Lower leg skin (tissue), 4 donors: ENCODE measurements around the gene DLGAP1. TPM values are rescaled to one million over a fixed set of nuclear protein-coding genes. Genes with fewer than 3 reads are reported as not detected.

Experiments used
- DNase-seq, 2 donors: peaks; one replicate each; pipeline ENCODE4 v3.0.0-alpha.2; 2019; ENCODE audit warnings: low spot score in 2 of 2
- H3K4me3 ChIP-seq: fragments of 200-600 bp; sonication (generic); 2 replicates; pipeline ENCODE4 v1.5.1; 2017; ENCODE audit warnings: mild to moderate bottlenecking, low read depth; ENCODE audit not compliant: poor library complexity, severe bottlenecking
- POLR2A ChIP-seq, 2 donors: fragments of 450-650 bp; IDR thresholded peaks; one replicate each; pipeline ENCODE4 v1.6.1; 2016 to 2017; ENCODE audit warnings: antibody characterized with exemption in 2 of 2, mild to moderate bottlenecking in 1 of 2, moderate library complexity in 1 of 2
- WGBS, 2 donors: methylation state at CpG; one replicate each; pipeline ENCODE4 v1.1.5; 2018; 5-methylcytosine and 5-hydroxymethylcytosine counted together
- intact Hi-C: fragments of 100-400 bp; cut with DNase I; formaldehyde crosslinking; loops from one replicate; pipeline ENCODE4 v1.15.0; 2023; ENCODE audit warnings: low total_unique reads
- total RNA-seq, 4 donors: library from RNA; depleted of rRNA; stranded (reverse); fragments of >200 nt; gene quantifications; one replicate each; pipeline ENCODE4 v1.1.0, GENCODE V29; 2016
- TF ChIP-seq, protein P1 (sequence below), 3 donors: fragments of 450-650 bp; IDR thresholded peaks; one replicate each; pipeline ENCODE4 v1.5.1; 2016; ENCODE audit warnings: antibody characterized with exemption in 3 of 3, mild to moderate bottlenecking in 3 of 3, moderate library complexity in 2 of 3

DLGAP1 gene
- total RNA-seq, 4 donors from 2014 or later: 0.34 to 1.3 (median 0.82) TPM

DNA sequence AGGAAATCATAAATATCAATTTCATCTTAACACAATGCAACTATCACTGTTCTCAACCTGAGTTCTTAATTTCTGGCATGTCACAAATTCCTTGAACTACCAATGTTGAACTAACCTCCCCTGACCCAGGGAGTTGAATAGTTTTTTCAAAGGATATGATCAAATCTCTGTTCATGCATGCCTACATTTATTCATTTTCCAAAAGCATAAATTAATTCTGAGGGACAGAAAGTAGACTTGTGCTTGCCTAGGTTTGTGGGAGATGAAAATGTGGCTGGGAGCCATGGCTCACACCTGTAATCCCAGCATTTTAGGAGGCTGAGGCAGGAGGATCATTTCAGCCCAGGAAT, 829.4 kb downstream of the DLGAP1 start:
- intact Hi-C loops: no loop called here
- TF ChIP-seq, protein P1, sequence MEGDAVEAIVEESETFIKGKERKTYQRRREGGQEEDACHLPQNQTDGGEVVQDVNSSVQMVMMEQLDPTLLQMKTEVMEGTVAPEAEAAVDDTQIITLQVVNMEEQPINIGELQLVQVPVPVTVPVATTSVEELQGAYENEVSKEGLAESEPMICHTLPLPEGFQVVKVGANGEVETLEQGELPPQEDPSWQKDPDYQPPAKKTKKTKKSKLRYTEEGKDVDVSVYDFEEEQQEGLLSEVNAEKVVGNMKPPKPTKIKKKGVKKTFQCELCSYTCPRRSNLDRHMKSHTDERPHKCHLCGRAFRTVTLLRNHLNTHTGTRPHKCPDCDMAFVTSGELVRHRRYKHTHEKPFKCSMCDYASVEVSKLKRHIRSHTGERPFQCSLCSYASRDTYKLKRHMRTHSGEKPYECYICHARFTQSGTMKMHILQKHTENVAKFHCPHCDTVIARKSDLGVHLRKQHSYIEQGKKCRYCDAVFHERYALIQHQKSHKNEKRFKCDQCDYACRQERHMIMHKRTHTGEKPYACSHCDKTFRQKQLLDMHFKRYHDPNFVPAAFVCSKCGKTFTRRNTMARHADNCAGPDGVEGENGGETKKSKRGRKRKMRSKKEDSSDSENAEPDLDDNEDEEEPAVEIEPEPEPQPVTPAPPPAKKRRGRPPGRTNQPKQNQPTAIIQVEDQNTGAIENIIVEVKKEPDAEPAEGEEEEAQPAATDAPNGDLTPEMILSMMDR (IDR thresholded peaks at IDR 0.05): no peak
- no peak for TF ChIP-seq POLR2A (IDR thresholded peaks at IDR 0.05)
- DNase-seq: no peak
- no peak overlapping the region for H3K4me3 ChIP-seq

DNA sequence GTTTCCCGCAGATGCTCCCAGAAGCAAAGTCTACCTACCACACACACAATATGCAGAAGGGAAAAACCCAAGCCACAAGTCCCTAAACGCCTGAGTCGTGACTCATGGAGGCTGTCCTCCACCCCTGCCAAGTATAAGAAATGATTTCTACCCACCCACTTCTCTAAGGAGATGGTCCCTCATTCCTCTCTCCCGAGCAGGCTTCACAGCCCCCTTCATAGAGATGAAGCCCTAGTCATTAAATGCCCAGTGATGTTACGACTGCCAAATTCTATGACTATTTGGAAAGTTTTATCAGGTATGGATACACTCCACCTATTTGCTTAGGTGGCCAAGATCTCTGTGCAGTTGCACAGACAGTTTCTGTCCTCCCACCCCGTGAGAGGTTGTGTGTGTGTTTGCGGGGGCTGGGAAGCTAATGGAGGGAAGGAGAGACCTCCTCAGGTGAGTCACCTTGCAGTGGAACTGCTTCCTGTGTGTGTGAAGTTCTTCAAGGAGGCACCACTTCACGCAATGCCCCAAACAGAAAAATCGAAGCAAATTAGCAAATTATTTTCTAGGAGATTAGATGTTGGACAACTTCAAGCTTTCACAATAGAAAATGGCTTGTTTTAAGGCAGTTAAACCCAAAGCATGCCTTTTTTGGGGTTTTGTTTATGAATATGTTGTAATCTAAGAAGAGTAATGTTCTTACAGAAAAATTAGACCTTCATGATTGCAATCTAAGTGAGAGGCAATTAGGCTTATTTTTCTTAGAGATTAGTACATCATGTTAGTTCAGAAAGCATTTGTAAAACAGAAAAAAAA, 830.0 kb downstream of the DLGAP1 start:
- intact Hi-C loops: no loop called here
- no peak overlapping the region for H3K4me3 ChIP-seq
- 37 to 42% methylated on average over 9 of the region's 9 CpGs for WGBS, 2 donors
- DNase-seq: no peak
- no peak for TF ChIP-seq POLR2A (IDR thresholded peaks at IDR 0.05)
- TF ChIP-seq, protein P1 (IDR thresholded peaks at IDR 0.05): no peak

DNA sequence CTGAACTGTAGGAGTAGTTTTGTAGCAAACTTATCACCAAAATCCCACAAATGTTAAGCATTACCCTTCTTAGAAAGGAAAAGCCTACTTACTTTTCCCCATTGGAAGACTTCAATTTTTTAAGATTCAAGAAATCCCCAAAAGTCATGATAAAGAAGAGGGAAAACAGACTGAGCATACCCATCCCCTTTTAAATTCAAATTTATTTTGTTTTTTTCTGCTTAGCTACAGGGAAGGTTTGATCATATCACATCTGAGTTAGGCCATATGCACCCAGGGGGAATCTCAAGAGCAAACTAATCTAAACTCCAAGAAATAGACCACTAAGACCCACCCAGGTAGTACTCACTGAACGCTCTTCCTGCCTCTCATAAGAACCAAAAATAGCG, 830.6 kb downstream of the DLGAP1 start:
- intact Hi-C loops: no loop called here
- 19 to 20% methylated on average over 2 of the region's 2 CpGs for WGBS, 2 donors
- H3K4me3 ChIP-seq: no peak overlapping the region
- DNase-seq: no peak
- no peak for TF ChIP-seq POLR2A (IDR thresholded peaks at IDR 0.05)
- TF ChIP-seq, protein P1 (IDR thresholded peaks at IDR 0.05): no peak

DNA sequence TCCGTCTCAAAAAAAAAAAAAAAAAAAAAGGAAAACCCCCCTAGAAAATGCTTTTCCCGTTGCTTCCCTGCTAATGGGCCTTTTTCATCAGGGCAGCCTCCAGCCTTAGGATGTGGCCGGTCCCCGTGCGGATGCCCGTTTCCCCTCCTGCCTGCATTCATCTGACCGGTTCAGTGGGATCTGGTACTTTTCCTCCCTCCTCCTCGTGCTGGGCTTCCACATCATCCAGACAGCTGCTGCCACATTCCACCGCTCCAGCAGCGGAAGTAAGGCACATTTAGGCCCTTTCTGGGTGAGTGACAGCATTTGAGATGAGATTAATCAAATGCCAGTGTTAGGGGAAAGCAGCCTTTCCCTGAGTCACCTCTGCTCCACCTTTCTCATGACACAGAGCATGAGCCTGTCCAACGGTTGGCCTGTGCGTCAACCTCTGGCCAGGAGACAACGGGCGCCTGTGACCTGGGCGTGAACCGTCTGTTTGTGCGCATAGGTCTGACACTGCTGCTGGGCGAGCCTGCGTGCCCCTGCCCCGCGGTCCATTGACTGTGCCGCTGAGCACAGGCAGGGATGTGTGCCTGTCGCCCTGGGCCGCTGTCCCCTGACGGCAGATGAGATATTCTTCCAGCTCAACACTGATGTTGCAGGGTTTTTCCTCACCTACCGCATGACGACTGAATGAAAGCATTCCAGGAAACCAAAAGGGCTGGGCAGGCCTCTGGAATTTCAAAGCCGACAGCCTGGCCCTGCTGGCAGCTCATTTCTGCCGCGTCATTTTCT, 831.1 kb downstream of the DLGAP1 start:
- no peak for TF ChIP-seq POLR2A (IDR thresholded peaks at IDR 0.05)
- TF ChIP-seq, protein P1 (IDR thresholded peaks at IDR 0.05): peak in 1 of 3 donors; percentile 61
- intact Hi-C loops: no loop called here
- H3K4me3 ChIP-seq: no peak overlapping the region
- 13 to 19% methylated on average over 29 to 30 of the region's 30 CpGs for WGBS, 2 donors
- DNase-seq: peak; percentile 72 to 95

DNA sequence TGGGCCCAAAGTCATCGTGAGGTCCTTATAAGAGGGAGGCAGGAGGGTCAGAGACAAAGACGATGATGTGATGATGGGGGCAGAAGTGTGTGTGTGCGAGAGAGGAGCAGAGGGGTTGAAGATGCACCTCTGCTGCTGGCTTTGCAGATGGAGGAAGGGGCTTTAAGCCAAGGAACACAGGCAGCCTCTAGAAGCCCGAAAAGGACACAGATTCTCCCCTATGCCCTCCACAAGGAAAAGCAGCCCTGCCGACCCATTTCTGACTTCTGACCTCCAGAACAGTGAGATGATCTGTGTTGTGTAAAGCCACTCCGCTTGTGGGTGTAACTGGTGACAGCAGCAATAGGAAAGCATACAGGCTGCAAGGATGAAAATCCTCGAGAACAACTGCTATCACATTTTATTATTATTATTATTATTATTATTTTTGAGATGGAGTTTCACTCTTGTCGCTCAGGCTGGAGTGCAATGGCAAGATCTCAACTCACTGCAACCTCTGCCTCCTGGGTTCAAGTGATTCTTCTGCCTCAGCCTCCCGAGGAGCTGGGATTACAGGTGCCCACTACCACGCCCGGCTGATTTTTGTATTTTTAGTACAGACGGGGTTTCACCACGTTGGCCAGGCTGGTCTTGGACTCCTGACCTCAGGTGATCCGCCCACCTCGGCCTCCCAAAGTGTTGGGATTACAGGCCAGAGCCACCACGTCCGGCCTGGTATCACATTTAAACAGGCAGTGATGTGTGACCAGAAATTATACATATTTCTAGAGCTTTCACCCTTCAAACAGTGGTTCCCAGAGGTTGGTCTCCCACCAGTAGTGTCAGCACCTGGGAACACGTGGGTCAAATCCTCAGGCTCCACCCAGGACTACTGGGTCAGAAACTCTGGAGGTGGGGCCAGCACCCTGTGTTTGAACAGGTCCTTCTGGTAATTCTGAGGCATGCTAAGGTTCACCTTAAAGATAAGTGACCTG, 834.7 kb downstream of the DLGAP1 start:
- TF ChIP-seq, protein P1 (IDR thresholded peaks at IDR 0.05): no peak
- TF ChIP-seq POLR2A (IDR thresholded peaks at IDR 0.05): no peak
- intact Hi-C loops: no loop called here
- 90 to 92% methylated on average over 18 of the region's 18 CpGs for WGBS, 2 donors
- no peak overlapping the region for H3K4me3 ChIP-seq
- peak in 1 of 2 donors; percentile 76 for DNase-seq
